ENCODE measurements around the gene SLC25A12. TPM values are rescaled to one million over a fixed set of nuclear protein-coding genes. Genes with fewer than 3 reads are reported as not detected.

SLC25A12 gene
- total and polyA plus RNA-seq, 2 of the 13 experiments (the other 11 are each of a cell fraction or from before 2014, with no cell fraction given), result 8.1 to 15.9 TPM

DNA sequence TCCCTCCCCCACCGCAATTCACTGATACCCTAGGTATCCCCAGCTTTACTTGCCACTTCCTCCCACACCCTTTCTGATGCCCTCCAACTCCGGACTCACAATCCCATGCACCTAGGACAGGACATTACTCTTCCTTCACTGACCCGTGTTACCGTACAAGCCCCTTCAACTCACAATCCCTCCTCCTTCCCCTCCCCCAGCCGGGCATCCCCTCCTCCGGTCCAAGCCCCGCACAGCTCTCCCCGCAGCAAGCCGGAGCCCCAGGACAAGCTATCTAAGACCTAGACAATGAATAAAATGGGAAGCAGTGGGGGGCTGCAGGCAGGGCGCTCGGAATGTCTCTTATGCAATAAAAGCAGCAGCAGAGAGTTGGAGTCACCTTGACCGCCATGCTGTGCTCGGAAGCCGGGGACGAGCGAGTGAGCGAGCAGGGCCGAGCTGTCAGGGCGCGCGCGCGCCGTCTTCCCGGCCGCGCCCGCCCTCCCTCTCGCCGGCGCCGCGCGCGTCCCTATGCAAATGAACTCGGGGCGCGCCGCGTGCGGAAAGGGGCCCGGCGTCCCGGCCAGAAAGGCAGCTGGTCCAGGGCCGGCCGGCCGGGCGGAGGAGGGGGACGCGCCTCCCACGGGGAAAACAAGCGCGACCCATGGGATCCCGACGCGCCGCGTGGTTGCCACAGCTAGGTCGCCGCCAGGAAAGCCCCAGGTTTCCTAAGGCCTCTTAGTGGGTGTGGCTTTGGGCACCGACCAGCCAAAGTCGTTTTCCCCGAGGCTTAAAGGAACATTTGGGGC is at the start of gene SLC25A12 (continued):
- TF ChIP-seq, protein P1, sequence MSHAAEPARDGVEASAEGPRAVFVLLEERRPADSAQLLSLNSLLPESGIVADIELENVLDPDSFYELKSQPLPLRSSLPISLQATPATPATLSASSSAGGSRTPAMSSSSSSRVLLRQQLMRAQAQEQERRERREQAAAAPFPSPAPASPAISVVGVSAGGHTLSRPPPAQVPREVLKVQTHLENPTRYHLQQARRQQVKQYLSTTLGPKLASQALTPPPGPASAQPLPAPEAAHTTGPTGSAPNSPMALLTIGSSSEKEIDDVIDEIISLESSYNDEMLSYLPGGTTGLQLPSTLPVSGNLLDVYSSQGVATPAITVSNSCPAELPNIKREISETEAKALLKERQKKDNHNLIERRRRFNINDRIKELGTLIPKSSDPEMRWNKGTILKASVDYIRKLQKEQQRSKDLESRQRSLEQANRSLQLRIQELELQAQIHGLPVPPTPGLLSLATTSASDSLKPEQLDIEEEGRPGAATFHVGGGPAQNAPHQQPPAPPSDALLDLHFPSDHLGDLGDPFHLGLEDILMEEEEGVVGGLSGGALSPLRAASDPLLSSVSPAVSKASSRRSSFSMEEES (CRISPR knock-in tag; IDR thresholded peaks at IDR 0.05), result no peak; the same call in 1 of the 2 replicates
- TF ChIP-seq, protein P2, sequence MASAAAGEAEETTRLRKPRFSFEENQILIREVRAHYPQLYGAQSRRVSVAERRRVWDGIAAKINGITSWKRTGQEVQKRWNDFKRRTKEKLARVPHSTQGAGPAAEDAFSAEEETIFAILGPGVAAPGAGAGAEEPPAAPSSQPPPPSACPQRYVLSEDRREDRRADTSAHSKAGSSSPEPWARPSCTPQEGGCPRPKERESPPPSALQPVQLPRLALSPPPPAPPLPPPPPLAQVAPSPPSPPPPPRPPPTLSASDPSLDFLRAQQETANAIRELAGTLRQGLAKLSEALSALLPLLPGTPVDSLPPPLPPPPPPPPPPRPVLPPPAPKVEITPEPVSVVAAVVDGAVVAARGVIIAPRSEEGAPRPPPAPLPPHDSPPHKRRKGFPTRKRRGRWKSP (CRISPR knock-in tag; IDR thresholded peaks at IDR 0.05), result peak; percentile 63; the same call in 1 of the 2 replicates
- TF ChIP-seq ZSCAN5A (CRISPR knock-in tag; IDR thresholded peaks at IDR 0.05; ENCODE audit: borderline replicate concordance) (0 out of 2 replicates have a peak, but pooled peaks have one; percentile 23), NBN (conservative IDR thresholded peaks at IDR 0.05) (no peak), BHLHE40 (IDR thresholded peaks at IDR 0.05; ENCODE audit: low read length) (peak; percentile 61), POLR2AphosphoS5 (IDR thresholded peaks at IDR 0.05; ENCODE audit: low read depth, low read length) (peak; percentile 45; the same call in 1 of the 2 replicates), ZNF468 (CRISPR knock-in tag; IDR thresholded peaks at IDR 0.05) (no peak), ZNF7 (CRISPR knock-in tag; IDR thresholded peaks at IDR 0.05) (no peak), ZNF720 (CRISPR knock-in tag; IDR thresholded peaks at IDR 0.05) (no peak), KLF12 (CRISPR knock-in tag; IDR thresholded peaks at IDR 0.05; ENCODE audit: borderline replicate concordance) (no peak), KLF11 (CRISPR knock-in tag; IDR thresholded peaks at IDR 0.05) (no peak; the same call in 1 of the 2 replicates), NR2F2 (IDR thresholded peaks at IDR 0.05; ENCODE audit: borderline replicate concordance, low read depth) (no peak; the same call in 1 of the 2 replicates), REL (CRISPR knock-in tag; conservative IDR thresholded peaks at IDR 0.05) (no peak), SAFB2 (CRISPR knock-in tag; IDR thresholded peaks at IDR 0.05; ENCODE audit: borderline replicate concordance, low read depth) (no peak; the same call in 1 of the 2 replicates), PRPF4 (IDR thresholded peaks at IDR 0.05; ENCODE audit: low read depth, low read length, poor library complexity, severe bottlenecking) (peak; percentile 38), HNF4A (CRISPR knock-in tag; IDR thresholded peaks at IDR 0.05) (no peak)
- TF ChIP-seq, protein P3, sequence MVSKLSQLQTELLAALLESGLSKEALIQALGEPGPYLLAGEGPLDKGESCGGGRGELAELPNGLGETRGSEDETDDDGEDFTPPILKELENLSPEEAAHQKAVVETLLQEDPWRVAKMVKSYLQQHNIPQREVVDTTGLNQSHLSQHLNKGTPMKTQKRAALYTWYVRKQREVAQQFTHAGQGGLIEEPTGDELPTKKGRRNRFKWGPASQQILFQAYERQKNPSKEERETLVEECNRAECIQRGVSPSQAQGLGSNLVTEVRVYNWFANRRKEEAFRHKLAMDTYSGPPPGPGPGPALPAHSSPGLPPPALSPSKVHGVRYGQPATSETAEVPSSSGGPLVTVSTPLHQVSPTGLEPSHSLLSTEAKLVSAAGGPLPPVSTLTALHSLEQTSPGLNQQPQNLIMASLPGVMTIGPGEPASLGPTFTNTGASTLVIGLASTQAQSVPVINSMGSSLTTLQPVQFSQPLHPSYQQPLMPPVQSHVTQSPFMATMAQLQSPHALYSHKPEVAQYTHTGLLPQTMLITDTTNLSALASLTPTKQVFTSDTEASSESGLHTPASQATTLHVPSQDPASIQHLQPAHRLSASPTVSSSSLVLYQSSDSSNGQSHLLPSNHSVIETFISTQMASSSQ (IDR thresholded peaks at IDR 0.05; ENCODE audit: low read depth), result no peak; the same call in 1 of the 2 replicates
- TF ChIP-seq, protein P3 (CRISPR knock-in tag; IDR thresholded peaks at IDR 0.05; ENCODE audit: borderline replicate concordance), result peak; percentile 60
- TF ChIP-seq, protein P4, sequence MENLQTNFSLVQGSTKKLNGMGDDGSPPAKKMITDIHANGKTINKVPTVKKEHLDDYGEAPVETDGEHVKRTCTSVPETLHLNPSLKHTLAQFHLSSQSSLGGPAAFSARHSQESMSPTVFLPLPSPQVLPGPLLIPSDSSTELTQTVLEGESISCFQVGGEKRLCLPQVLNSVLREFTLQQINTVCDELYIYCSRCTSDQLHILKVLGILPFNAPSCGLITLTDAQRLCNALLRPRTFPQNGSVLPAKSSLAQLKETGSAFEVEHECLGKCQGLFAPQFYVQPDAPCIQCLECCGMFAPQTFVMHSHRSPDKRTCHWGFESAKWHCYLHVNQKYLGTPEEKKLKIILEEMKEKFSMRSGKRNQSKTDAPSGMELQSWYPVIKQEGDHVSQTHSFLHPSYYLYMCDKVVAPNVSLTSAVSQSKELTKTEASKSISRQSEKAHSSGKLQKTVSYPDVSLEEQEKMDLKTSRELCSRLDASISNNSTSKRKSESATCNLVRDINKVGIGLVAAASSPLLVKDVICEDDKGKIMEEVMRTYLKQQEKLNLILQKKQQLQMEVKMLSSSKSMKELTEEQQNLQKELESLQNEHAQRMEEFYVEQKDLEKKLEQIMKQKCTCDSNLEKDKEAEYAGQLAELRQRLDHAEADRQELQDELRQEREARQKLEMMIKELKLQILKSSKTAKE (CRISPR knock-in tag; IDR thresholded peaks at IDR 0.05; ENCODE audit: borderline replicate concordance), result no peak
